Keratinocyte (primary cell): Measurements from ENCODE around the gene OR2W1. TPM values are rescaled to one million over a fixed set of nuclear protein-coding genes. Genes with fewer than 3 reads are reported as not detected.

ENCODE experiments used
- DNase-seq: peaks from one replicate; pipeline ENCODE4 v3.0.0-alpha.2; 2011; ENCODE audit warnings: low read depth, missing footprints, low spot score
- FAIRE-seq: peaks from 2 replicates; lab custom pipeline; 2011; peaks lifted over from hg19 to GRCh38; lab: Jason Lieb, UNC
- H2AFZ ChIP-seq: 2 replicates; pipeline ENCODE4 v1.6.0; 2012; ENCODE audit warnings: low read length, control low read depth, inconsistent platforms; ENCODE audit not compliant: control insufficient read depth
- H3K27ac ChIP-seq: 2 replicates; pipeline ENCODE4 v1.5.1; 2011; ENCODE audit warnings: low read length; ENCODE audit not compliant: control insufficient read depth, insufficient read depth
- H3K27me3 ChIP-seq: 3 replicates; pipeline ENCODE4 v1.6.0; 2011; ENCODE audit warnings: low read length; ENCODE audit not compliant: control insufficient read depth, insufficient read depth; ENCODE audit errors: extremely low read depth
- H3K36me3 ChIP-seq, 2 experiments: 2 replicates in 1 of 2; 3 replicates in 1 of 2; pipeline ENCODE4 v1.5.1; 2011; ENCODE audit warnings: low read length in 2 of 2, mild to moderate bottlenecking in 1 of 2; ENCODE audit not compliant: control insufficient read depth in 2 of 2, insufficient read depth in 2 of 2; ENCODE audit errors: extremely low read depth in 1 of 2
- H3K4me1 ChIP-seq: 3 replicates; pipeline ENCODE4 v1.5.1; 2011; ENCODE audit warnings: low read length; ENCODE audit not compliant: control insufficient read depth, insufficient read depth; ENCODE audit errors: extremely low read depth
- H3K4me2 ChIP-seq: 3 replicates; pipeline ENCODE4 v1.6.0; 2011; ENCODE audit warnings: low read depth, low read length; ENCODE audit not compliant: control insufficient read depth, insufficient read depth; ENCODE audit errors: extremely low read depth
- H3K4me3 ChIP-seq, 3 experiments: fragments of 200-600 bp in 1 of 3; sonication (generic) in 1 of 3; 2 replicates in 2 of 3; 3 replicates in 1 of 3; pipeline ENCODE4 v1.5.1; 2011 to 2016; ENCODE audit warnings: low read length in 3 of 3, mild to moderate bottlenecking in 3 of 3, control low read depth in 2 of 3, inconsistent platforms in 1 of 3, low read depth in 1 of 3, mixed read lengths in 1 of 3, mixed run types in 1 of 3, moderate library complexity in 1 of 3; ENCODE audit not compliant: control insufficient read depth in 2 of 3, insufficient read depth in 2 of 3; ENCODE audit errors: extremely low read depth in 1 of 3
- H3K79me2 ChIP-seq: 2 replicates; pipeline ENCODE4 v1.6.0; 2012; ENCODE audit warnings: low read length; ENCODE audit not compliant: control insufficient read depth, insufficient read depth
- H3K9ac ChIP-seq: 3 replicates; pipeline ENCODE4 v1.6.0; 2011; ENCODE audit warnings: low read length; ENCODE audit not compliant: control insufficient read depth, insufficient read depth; ENCODE audit errors: extremely low read depth
- H3K9me1 ChIP-seq: 3 replicates; pipeline ENCODE4 v1.6.0; 2011; ENCODE audit warnings: low read length; ENCODE audit not compliant: control insufficient read depth, insufficient read depth; ENCODE audit errors: extremely low read depth
- H3K9me3 ChIP-seq: 2 replicates; pipeline ENCODE4 v1.5.1; 2012; ENCODE audit warnings: low read depth, low read length; ENCODE audit not compliant: control insufficient read depth
- H4K20me1 ChIP-seq: 3 replicates; pipeline ENCODE4 v1.6.0; 2011; ENCODE audit warnings: low read length; ENCODE audit not compliant: control insufficient read depth, insufficient read depth; ENCODE audit errors: extremely low read depth
- EZH2 ChIP-seq: IDR thresholded peaks from one replicate; pipeline ENCODE4 v1.6.1; 2012; ENCODE audit warnings: inconsistent platforms, mild to moderate bottlenecking, low read length, moderate library complexity
- dilution Hi-C: fragments of 300-500 bp; cut with MboI; formaldehyde crosslinking; loops from one replicate; pipeline ENCODE4 v1.7.0; 2020; ENCODE audit warnings: low sequenced_read_pairs; ENCODE audit not compliant: extremely low pct_ligation_motif_present
- polyA plus RNA-seq, 5 experiments: library from polyadenylated mRNA; depleted of rRNA in 3 of 5; stranded (reverse) in 3 of 5; stranded (forward) in 1 of 5; unstranded in 1 of 5; fragments of >200 nt; gene quantifications; 1 replicate in 1 of 5; 2 replicates in 3 of 5; 3 replicates in 1 of 5; pipeline versions ENCODE4 v1.2.1 to v1.2.3, GENCODE V29; 2011 to 2012; ENCODE audit warnings: missing spikeins in 2 of 5, low read depth in 1 of 5, low replicate concordance in 1 of 5
- TF ChIP-seq, protein P1 (sequence below), 3 experiments: IDR thresholded peaks in 1 of 3; conservative IDR thresholded peaks in 1 of 3; optimal IDR thresholded peaks in 1 of 3; 2 replicates in 2 of 3; 3 replicates in 1 of 3; pipeline versions ENCODE3 to v1.5.1; 2011; ENCODE audit warnings: low read length in 3 of 3, mild to moderate bottlenecking in 3 of 3, moderate library complexity in 2 of 3, control low read depth in 1 of 3, inconsistent platforms in 1 of 3; ENCODE audit not compliant: insufficient read depth in 2 of 3; ENCODE audit errors: extremely low read depth in 1 of 3

Gene OR2W1
- polyA plus RNA-seq, 1 donor (not counting 4 experiments of a cell fraction or from before 2014, with no cell fraction given), result not detected

DNA sequence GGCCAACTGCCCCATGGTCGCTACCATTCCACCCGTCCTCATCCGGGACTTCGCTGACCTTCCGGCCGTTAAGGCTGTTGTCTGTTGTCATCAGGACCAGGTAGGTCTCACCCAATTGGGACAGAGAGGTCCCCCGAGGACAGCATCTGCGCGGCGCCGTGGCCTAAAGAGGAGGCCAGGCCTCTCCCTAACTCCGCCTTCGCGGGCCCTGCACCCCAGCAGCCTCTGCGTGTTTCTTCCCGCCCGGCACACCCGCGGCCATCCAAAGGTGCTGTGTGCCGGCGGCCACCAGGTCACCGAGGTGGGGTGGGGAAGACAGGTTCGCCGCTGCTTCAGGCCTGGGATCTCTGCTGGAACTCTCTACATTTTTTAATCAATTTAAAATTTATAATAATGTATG lies 9.0 kb downstream of the OR2W1 start:
- FAIRE-seq (no peak), DNase-seq (no peak)
- Histone ChIP-seq H3K27ac (no peak overlapping the region), H3K4me2 (no peak overlapping the region), H3K9ac (no peak overlapping the region), H3K79me2 (no peaks in the 10 kb centered on the region), H3K4me1 (no peaks in the 10 kb centered on the region), H2AFZ (no peak overlapping the region), H3K27me3 (no peaks in the 10 kb centered on the region), H4K20me1 (no peaks in the 10 kb centered on the region), H3K4me3 (no peak overlapping the region), H3K9me1 (no peaks in the 10 kb centered on the region), H3K36me3 (no peaks in the 10 kb centered on the region), H3K9me3 (no peaks in the 10 kb centered on the region)
- TF ChIP-seq, protein P1, sequence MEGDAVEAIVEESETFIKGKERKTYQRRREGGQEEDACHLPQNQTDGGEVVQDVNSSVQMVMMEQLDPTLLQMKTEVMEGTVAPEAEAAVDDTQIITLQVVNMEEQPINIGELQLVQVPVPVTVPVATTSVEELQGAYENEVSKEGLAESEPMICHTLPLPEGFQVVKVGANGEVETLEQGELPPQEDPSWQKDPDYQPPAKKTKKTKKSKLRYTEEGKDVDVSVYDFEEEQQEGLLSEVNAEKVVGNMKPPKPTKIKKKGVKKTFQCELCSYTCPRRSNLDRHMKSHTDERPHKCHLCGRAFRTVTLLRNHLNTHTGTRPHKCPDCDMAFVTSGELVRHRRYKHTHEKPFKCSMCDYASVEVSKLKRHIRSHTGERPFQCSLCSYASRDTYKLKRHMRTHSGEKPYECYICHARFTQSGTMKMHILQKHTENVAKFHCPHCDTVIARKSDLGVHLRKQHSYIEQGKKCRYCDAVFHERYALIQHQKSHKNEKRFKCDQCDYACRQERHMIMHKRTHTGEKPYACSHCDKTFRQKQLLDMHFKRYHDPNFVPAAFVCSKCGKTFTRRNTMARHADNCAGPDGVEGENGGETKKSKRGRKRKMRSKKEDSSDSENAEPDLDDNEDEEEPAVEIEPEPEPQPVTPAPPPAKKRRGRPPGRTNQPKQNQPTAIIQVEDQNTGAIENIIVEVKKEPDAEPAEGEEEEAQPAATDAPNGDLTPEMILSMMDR (optimal IDR thresholded peaks at IDR 0.05 in 1 of 3, IDR thresholded peaks at IDR 0.05 in 1 of 3, conservative IDR thresholded peaks at IDR 0.05 in 1 of 3; ENCODE audit: extremely low read depth in 1 of 3, insufficient read depth in 2 of 3, low read length in 3 of 3), result no peak
- no peak for TF ChIP-seq EZH2
- dilution Hi-C loops, result no loop called here

DNA sequence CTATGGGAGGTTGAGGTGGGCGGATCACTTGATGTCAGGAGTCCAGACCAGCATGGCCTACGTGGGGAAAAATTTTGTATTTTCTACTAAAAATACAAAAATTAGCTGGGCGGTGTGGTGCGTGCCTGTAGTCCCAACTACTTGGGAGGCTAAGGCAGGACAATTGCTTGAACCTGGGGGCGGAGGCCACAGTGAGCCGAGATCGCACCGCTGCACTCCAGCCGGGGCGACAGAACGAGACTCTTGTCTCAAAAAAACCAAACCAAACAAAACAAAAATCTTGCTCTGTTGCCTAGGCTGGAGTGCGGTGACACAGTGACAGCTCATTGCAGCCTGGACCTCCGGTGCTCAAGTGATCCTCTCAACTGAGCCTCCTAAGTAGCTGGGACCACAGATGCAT lies 16.2 kb downstream of the OR2W1 start:
- no peaks in the 10 kb centered on the region for H3K36me3 ChIP-seq
- FAIRE-seq (no peak), DNase-seq (no peak)
- dilution Hi-C loops, result no loop called here
- H2AFZ ChIP-seq, result no peak overlapping the region
- TF ChIP-seq, protein P1 (optimal IDR thresholded peaks at IDR 0.05 in 1 of 3, IDR thresholded peaks at IDR 0.05 in 1 of 3, conservative IDR thresholded peaks at IDR 0.05 in 1 of 3; ENCODE audit: extremely low read depth in 1 of 3, insufficient read depth in 2 of 3, low read length in 3 of 3), result no peak
- TF ChIP-seq EZH2, result no peak
- no peaks in the 10 kb centered on the region for H3K9me1 ChIP-seq
- H3K79me2 ChIP-seq, result no peaks in the 10 kb centered on the region
- H3K4me1 ChIP-seq, result no peaks in the 10 kb centered on the region
- H3K4me2 ChIP-seq, result no peak overlapping the region
- H3K9ac ChIP-seq, result no peak overlapping the region
- no peaks in the 10 kb centered on the region for H3K27me3 ChIP-seq
- H4K20me1 ChIP-seq, result no peaks in the 10 kb centered on the region
- no peaks in the 10 kb centered on the region for H3K9me3 ChIP-seq
- no peak overlapping the region for H3K4me3 ChIP-seq
- no peak overlapping the region for H3K27ac ChIP-seq
